Daoy (cell line): ENCODE data around the gene BNC1. TPM values are rescaled to one million over a fixed set of nuclear protein-coding genes. Genes with fewer than 3 reads are reported as not detected.
A peak's percentile ranks its signal among the peaks of the same experiment; 100 is the strongest.

Experiments used
- DNase-seq: peaks from one replicate; pipeline ENCODE4 v3.0.0-alpha.2; 2015; ENCODE audit warnings: low read depth
- total RNA-seq: library from RNA; depleted of rRNA; stranded (reverse); fragments of >200 nt; shearing (Covaris generic); gene quantifications from 2 replicates; pipeline ENCODE4 v1.2.3, GENCODE V29; 2014; rRNA removed

Gene BNC1, protein sequence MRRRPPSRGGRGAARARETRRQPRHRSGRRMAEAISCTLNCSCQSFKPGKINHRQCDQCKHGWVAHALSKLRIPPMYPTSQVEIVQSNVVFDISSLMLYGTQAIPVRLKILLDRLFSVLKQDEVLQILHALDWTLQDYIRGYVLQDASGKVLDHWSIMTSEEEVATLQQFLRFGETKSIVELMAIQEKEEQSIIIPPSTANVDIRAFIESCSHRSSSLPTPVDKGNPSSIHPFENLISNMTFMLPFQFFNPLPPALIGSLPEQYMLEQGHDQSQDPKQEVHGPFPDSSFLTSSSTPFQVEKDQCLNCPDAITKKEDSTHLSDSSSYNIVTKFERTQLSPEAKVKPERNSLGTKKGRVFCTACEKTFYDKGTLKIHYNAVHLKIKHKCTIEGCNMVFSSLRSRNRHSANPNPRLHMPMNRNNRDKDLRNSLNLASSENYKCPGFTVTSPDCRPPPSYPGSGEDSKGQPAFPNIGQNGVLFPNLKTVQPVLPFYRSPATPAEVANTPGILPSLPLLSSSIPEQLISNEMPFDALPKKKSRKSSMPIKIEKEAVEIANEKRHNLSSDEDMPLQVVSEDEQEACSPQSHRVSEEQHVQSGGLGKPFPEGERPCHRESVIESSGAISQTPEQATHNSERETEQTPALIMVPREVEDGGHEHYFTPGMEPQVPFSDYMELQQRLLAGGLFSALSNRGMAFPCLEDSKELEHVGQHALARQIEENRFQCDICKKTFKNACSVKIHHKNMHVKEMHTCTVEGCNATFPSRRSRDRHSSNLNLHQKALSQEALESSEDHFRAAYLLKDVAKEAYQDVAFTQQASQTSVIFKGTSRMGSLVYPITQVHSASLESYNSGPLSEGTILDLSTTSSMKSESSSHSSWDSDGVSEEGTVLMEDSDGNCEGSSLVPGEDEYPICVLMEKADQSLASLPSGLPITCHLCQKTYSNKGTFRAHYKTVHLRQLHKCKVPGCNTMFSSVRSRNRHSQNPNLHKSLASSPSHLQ
- total RNA-seq: 8.5 and 9.1 TPM in 2 replicates

DNA sequence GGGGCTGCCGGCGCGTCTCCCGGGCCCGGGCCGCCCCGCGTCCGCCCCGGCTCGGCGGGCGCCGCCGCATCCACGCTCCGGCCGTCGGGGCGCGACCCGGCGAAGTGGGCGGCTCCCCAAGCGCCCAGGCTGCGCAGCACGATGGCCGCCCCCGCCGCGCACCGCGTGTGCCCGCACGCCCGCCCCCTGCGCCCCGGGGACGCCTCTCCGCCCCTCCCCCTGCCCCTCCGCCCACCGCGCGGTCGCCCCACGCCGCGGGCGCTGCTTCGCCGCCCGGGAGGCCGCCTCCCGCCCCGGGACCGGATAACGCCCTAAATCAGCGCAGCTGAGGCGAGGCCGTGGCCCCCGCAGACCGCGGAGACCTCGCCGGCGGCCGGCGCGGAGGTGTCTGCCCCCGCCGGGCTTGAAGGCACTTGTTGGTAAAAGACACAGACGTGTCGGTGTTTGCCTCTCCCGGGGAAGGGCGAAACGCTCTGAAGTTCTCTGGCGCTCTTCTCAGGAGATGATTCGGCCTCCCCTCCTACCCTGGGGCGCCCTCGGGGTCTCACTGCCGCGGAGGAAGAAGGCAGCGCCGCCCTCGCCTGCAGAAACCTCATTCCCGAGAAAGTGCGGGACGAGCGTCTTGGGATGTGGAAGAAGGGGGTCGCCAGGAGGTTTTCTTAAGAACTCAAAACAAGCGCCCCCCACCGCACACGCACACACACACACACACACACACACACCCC is at the start of gene BNC1:
BNC1 (minus strand) TSS at position 106 of the 725 bp plus-strand sequence; CDS start at position 70, 36 bp downstream.
- DNase-seq: peak; percentile 29

DNA sequence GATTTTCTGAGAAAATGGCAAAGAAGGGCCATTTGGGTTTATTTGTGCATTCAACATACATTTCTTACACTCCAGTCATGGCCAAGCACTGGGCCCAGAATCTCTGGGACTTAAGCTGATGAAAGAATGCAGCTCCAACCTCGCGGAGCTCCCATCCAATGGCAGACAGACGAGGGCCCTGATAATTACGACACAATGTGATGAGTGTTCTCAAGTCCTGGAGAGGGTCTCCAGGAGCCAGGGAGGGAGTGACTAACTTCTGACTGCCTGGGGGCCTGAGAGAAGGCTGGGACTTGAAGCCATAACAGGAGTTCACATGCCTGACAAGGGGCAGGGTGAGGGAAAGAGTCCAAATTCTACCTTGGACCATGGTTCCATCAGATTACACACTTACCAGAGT is 42.6 kb upstream of the BNC1 start:
- DNase-seq: no peak

DNA sequence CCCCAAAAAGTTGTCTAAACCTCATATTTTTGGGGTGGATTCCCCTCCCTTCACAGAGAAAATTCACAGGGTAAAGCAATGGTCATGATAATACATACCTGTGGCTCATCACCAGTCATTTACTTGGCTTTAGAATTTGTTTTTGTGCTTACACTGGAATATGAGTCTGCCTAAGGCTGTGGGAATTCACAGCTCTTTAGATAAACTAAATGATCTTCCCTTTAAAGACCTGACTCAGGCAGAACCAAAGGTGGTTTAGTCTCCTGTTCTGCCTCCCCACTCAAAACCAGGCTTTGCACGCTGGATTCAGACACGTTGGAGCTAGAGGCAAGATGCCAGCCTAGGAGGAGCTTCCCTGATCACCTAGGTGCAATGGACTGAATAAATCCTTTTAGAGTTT is 40.3 kb upstream of the BNC1 start:
- no peak for DNase-seq

DNA sequence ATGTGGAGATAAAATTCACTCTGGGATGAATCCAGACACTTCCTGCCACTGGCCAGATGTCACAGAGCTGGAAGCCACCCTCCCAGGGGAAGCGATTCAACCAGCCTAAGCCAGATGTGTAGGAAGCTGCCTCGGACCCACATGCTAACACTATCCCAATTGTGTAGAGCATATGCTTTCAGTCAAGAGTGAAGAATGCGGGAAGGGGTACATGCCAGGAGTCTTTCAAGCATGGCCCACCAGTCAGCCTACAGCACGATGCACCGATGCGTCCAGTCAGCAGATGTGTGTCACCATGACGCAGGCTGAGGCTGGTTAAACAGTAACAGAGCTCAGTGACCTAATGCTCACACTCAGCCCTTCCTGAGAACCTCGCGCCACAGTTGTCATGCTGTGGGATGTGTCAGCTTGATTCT is 38.8 kb upstream of the BNC1 start:
- DNase-seq: peak; percentile 77

- no peak for DNase-seq
Observed at GRCh38 chr15:83322691-83323090, 38.2 kb upstream of the BNC1 start.

DNA sequence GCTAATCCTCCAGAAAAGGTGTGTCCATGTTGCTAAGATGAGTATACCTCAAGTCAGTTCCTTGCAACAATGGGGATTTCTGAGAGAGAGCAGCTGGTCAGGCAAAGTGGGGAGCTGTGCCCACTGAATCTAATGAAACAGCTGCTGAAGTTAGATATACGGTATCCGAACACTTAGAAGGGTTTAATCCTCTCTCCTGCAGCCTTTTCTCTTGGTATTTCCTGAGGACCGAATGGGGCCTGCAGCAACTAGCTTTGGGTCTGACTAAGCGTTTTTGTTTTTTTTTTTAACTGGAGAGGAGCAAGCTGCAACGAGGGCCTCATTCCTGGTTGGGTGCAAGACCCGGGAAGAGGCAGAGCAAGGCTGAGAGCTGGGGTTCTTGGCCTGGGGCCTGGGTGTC is 37.6 kb upstream of the BNC1 start:
- no peak for DNase-seq

- peak; percentile 21 for DNase-seq
Observed at GRCh38 chr15:83320844-83321243, 36.4 kb upstream of the BNC1 start.

DNA sequence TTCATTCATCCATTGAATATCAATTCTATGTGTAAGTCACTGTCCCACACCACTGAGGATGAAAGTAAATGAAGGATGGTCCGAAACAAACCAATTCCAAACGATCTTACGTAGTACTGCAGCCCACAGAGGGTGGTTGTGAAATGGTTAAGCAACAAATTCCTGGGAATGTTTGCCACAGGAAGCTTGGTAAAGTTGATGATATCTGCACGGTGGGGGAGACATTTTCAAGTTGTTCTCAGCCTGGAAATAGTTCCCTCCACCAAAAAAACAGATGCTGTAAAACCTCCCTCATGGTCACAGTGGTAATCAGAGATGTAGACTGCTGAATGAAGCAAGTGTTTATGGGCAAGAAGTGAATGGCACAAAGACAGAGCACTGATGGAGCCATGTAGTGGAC is 35.9 kb upstream of the BNC1 start:
- peak; percentile 19 for DNase-seq

DNA sequence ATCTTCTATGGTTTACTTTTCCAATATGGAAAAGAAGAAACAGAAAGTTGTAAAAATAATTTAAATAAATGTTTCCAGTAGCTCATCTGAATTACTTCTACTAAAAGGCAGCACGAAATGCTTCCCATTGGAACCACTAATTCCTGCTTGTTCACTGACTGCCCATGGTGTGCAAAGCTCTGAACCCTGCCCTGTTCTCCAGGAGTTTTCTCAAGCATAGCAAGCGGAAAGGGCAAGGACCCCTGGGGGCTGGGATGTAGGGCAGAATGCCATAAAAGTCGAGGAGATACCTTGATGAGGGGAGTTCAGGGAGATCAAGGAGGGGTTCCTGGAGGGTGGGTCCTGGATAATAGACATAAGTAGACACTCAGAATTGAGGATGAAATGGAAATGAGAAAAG is 35.3 kb upstream of the BNC1 start:
- no peak for DNase-seq

DNA sequence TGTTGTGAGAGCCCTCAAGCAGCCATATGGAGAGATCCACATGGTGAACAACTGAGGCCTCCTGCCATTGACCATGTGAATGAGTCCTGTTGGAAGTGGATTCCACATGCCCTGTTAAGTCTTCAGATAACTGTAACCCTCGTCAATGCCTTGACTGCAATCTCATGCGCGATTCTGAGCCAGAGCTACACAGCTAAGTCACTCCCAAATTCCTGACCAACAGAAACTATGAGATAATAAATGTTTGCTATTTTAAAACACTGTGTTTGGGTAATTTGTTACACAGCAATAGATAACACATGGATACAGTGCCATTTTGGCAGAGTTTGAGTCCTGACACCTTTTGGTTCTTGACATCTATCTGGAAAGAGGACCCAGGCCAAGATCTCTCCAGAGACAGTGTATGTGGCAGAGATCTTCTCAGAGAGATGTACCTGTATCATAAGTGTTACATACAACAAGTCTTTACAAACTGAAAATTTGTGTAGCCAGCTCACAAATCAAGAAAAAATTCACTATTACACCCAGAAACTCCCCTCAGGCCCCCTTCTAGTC is 34.5 kb upstream of the BNC1 start:
- DNase-seq: no peak

DNA sequence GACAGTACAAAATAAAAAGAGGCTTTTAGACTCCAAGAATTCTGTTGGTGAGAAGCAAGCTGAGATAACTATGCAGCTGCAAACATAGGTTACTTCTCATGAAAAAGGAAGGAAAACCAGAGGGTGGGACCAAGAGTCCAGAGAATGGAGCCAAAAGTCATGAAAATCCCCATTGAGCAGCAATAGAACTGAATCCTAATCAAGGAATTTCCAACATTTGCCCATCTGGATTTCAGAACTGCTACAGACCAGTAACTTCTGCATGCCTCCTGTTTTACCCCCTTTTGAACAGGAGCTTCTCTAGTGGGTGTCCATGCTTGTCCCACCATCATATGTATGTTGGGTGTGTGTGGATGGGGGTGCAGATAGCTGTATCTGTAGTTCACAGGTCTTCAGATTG is 33.6 kb upstream of the BNC1 start:
- DNase-seq: no peak

DNA sequence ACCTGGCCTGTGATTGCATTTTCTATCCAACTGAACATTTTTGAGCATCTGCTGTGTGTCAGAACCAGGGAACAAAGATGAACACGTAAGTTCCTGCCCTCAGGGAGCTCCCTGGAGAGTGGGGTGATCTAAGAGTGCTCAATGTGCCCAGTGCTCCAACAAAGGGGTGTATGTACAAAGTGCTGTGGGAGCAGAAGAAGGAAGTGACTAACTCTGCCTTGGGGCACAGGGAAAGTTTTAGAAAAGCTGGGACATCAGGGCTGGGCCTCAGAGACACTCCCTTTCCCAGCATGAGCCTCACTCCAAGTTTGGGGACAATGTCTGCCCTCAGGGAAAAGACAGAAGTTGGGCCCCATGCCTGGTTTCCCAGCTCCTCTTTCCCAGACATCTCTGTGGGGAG is 27.6 kb upstream of the BNC1 start:
- peak; percentile 23 for DNase-seq

DNA sequence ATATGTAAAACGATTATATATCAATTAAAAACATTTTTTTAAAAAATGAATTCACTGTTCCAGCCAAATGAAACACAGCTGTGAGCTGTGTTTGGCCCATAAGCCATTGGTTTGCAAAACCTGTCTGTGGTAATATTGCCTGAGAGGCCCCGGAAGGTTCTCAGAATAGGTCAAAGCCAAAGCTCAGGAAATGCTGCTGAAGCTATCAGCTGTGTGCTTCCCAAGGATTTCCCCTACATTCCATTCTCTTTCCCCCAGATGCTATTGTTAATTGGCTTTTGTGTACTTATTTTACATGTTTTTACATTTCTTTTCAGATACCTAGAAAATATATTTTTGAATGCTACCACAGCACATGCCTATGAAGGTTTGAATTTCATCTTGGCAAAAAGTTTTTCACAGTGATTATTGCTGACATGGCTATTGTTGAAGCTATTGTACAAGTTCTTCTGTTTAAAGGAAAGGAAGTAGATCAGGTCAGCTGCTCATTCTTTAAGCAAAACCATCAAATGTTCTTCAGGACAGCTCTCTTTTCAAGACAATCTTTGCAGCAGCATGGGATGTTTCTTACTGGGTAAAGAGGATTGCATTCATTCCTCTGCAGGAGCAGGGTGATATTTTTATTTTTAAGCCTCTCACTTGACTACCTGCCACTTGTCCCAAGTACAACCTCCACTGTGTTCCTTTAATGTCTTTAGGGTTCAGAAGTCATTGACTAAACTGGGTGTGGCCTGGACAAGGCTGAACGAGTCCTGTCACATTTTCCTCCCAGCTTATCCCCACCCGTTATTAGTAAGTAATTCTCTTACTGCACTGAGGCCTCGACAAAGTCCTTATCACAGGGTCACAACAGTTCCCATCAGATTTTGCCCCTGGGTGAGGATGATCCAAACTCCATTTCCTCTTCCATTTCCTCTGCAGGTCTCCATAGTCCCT is 26.3 kb upstream of the BNC1 start:
- DNase-seq: no peak

DNA sequence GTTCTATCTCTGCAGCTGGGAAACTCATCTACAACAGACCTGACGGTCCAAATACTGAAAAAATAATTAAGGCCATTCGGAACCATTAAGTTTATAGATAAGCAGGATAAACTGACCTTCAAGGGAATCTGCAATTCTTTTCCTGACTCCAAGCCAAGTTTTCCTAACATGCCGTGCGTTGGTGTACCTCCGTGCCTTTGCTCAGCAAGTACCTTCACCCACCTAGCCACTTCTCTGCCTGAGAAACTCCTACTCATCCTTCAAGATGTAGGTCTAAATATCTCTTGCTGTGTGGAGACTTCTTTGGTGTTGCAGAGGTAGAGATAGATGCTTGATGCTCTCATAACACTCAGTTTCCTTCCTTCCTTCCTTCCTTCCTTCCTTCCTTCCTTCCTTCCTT is 24.2 kb upstream of the BNC1 start:
- no peak for DNase-seq

DNA sequence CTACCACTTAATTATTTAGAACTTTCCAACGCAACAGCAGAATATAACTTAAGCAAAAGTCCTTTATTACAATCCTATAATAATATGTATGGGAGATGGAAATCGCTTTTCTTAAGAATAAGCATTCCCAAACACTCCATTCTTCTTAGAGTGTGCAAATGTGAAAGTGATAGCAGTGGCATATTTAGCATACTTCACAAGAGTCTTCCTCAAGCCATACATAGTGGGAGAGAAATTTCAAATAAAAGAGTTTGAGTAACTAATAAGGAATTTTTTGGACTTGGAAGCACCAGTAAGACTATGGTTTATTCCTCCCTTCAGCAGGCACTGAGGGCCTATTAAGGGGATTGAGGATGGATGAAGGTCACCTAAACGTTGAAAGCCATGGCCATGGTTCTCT is 22.1 kb upstream of the BNC1 start:
- DNase-seq: no peak

- no peak for DNase-seq
Observed at GRCh38 chr15:83305704-83306291, 21.3 kb upstream of the BNC1 start.

- DNase-seq: no peak
Observed at GRCh38 chr15:83304861-83305703, 20.6 kb upstream of the BNC1 start.

DNA sequence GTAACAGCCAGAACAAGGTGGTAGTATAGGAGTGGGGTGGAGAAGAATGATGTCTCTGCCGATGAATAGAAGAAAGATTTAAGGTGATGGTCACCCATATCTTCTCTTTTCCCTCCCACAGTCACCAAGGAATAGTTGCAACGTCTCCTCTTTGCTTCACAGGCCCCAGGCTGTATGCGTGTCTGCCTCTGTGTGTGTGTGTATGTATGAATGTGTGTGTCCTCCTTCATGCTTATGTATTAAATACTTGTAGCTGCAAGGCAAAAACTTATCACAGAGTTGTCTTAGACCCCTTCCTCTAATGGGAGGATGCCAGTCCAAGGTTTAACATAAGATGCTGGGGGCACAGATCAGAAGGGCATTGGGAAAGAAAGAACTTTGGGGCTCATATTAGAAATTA is 19.1 kb upstream of the BNC1 start:
- no peak for DNase-seq

DNA sequence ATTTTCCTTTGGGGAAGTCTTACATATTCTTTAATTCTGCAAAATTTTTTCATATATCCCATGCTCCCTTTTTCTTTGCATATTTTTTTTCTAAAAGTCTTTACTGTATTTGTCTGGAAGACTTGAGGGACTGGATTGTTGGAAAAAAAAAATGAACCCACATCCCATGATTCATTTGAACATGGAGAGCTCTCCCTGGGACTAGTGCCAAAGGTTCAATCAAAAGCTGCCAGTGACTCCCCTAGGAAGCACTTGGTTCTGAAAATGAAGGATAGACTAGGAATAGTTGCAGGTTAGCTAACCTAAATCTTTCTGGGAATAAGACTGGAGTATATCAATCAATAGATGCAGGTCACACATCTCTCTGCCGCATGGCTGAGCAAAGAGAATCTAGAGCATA is 16.4 kb upstream of the BNC1 start:
- peak; percentile 45 for DNase-seq
